B cell (primary cell): Measurements from ENCODE around the gene CACNA2D4. TPM values are rescaled to one million over a fixed set of nuclear protein-coding genes. Genes with fewer than 3 reads are reported as not detected.

Experiments
- ATAC-seq: fragments of 200-7000 bp; cut with Tn5 transposase; one replicate; pipeline ENCODE4 v1.10.0; 2021; ENCODE audit warnings: low read depth, mild to moderate bottlenecking, moderate number of reproducible peaks, moderate library complexity
- CTCF ChIA-PET: fragments of 350-600 bp; sonication (Branson Sonifier 250); formaldehyde crosslinking; loops from one replicate; lab custom pipeline; 2021; ENCODE audit warnings: antibody characterized with exemption, inconsistent platforms; lab: Charles Lee
- POLR2A ChIA-PET: fragments of 350-600 bp; sonication (Branson Sonifier 250); formaldehyde crosslinking; loops from one replicate; lab custom pipeline; 2021; ENCODE audit warnings: antibody characterized with exemption; lab: Charles Lee
- DNase-seq: peaks from one replicate; pipeline ENCODE4 v3.0.0; 2013
- H2AFZ ChIP-seq: 2 replicates; pipeline ENCODE4 v1.6.1; 2012; ENCODE audit warnings: mild to moderate bottlenecking, low read depth, low read length; ENCODE audit not compliant: insufficient read depth, poor library complexity, severe bottlenecking
- H3K27ac ChIP-seq, 2 donors: 1 replicate in 1 of 2; 2 replicates in 1 of 2; pipeline ENCODE4 v1.5.1; 2012 to 2013; ENCODE audit warnings: low read length in 2 of 2, mild to moderate bottlenecking in 2 of 2, moderate library complexity in 1 of 2
- H3K27me3 ChIP-seq, 4 experiments: fragments of 200-600 bp in 1 of 4; sonication (generic) in 1 of 4; replicated peaks in 1 of 4; 1 replicate in 2 of 4; 2 replicates in 2 of 4; pipeline versions ENCODE4 v1.6.1 to v1.7.0; 2013 to 2016; ENCODE audit warnings: low read length in 3 of 4, mild to moderate bottlenecking in 2 of 4, mixed read lengths in 1 of 4, moderate library complexity in 1 of 4; ENCODE audit not compliant: insufficient read depth in 4 of 4, control insufficient read depth in 3 of 4; ENCODE audit errors: control extremely low read depth in 1 of 4
- H3K36me3 ChIP-seq, 2 experiments: replicated peaks in 1 of 2; 1 replicate in 1 of 2; 2 replicates in 1 of 2; pipeline versions ENCODE4 v1.6.1 to v1.7.1; 2013; ENCODE audit warnings: low read length in 1 of 2; ENCODE audit not compliant: insufficient read depth in 2 of 2, control insufficient read depth in 1 of 2; ENCODE audit errors: control extremely low read depth in 1 of 2, extremely low read depth in 1 of 2
- H3K4me1 ChIP-seq, 2 donors: fragments of 200-600 bp in 1 of 2; sonication (generic) in 1 of 2; 1 replicate in 1 of 2; 2 replicates in 1 of 2; pipeline versions ENCODE4 v1.5.1 to v1.6.1; 2013 to 2017; ENCODE audit warnings: low read length in 2 of 2; ENCODE audit not compliant: control insufficient read depth in 2 of 2, insufficient read depth in 2 of 2
- H3K4me2 ChIP-seq: replicated peaks from 2 replicates; pipeline ENCODE3; 2012; ENCODE audit warnings: mild to moderate bottlenecking, low read depth, low read length; ENCODE audit not compliant: poor library complexity, severe bottlenecking
- H3K4me3 ChIP-seq, 5 experiments: fragments of 200-600 bp in 1 of 5; sonication (generic) in 1 of 5; 1 replicate in 3 of 5; 2 replicates in 2 of 5; pipeline versions ENCODE4 v1.5.1 to v1.7.0; 2011 to 2016; ENCODE audit warnings: low read length in 4 of 5, mild to moderate bottlenecking in 4 of 5, low read depth in 2 of 5, control low read depth in 1 of 5, moderate library complexity in 1 of 5; ENCODE audit not compliant: insufficient read depth in 1 of 5; ENCODE audit errors: control extremely low read depth in 1 of 5, extremely low read depth in 1 of 5
- H3K79me2 ChIP-seq: fragments of 200-600 bp; sonication (generic); one replicate; pipeline ENCODE4 v1.6.0; 2016; ENCODE audit warnings: low read length; ENCODE audit not compliant: control insufficient read depth, insufficient read depth
- H3K9ac ChIP-seq: fragments of 200-600 bp; sonication (generic); 2 replicates; pipeline ENCODE4 v1.6.1; 2017; ENCODE audit warnings: mild to moderate bottlenecking, low read length, moderate library complexity
- H3K9me3 ChIP-seq, 3 donors: one replicate each; pipeline versions ENCODE4 v1.6.1 to v1.7.1; 2013; ENCODE audit warnings: low read length in 2 of 3; ENCODE audit not compliant: control insufficient read depth in 2 of 3, insufficient read depth in 1 of 3; ENCODE audit errors: control extremely low read depth in 1 of 3
- H4K20me1 ChIP-seq: 2 replicates; pipeline ENCODE4 v1.6.0; 2012; ENCODE audit warnings: mild to moderate bottlenecking, low read length; ENCODE audit not compliant: insufficient read depth, control insufficient read depth, poor library complexity, severe bottlenecking
- H3K27ac Mint-ChIP-seq: one replicate; pipeline ENCODE4 v1.8.0; 2021; ENCODE audit warnings: mixed read lengths
- H3K27me3 Mint-ChIP-seq: one replicate; pipeline ENCODE4 v1.8.0; 2021; ENCODE audit warnings: mixed read lengths
- H3K4me1 Mint-ChIP-seq: one replicate; pipeline ENCODE4 v1.8.0; 2021; ENCODE audit warnings: mixed read lengths
- H3K4me3 Mint-ChIP-seq: one replicate; pipeline ENCODE4 v1.8.0; 2021; ENCODE audit warnings: mixed read lengths
- H3K9me3 Mint-ChIP-seq: one replicate; pipeline ENCODE4 v1.8.0; 2022; ENCODE audit warnings: mixed read lengths; ENCODE audit not compliant: insufficient read depth
- EZH2 ChIP-seq: IDR thresholded peaks from 2 replicates; pipeline ENCODE4 v1.6.1; 2012; ENCODE audit warnings: borderline replicate concordance, low read depth, mild to moderate bottlenecking, moderate library complexity, low read length; ENCODE audit not compliant: insufficient read depth, poor library complexity, severe bottlenecking
- WGBS: methylation state at CpG from one replicate; pipeline ENCODE4 v1.1.5; 2013; ENCODE audit warnings: missing lambda C conversion rate; ENCODE audit not compliant: insufficient coverage; 5-methylcytosine and 5-hydroxymethylcytosine counted together
- intact Hi-C: fragments of 100-400 bp; cut with micrococcal nuclease; formaldehyde crosslinking; loops from one replicate; pipeline ENCODE4 v1.10.0; 2022
- polyA plus RNA-seq: library from polyadenylated mRNA; depleted of rRNA; stranded (reverse); fragments of >200 nt; gene quantifications from 2 replicates; pipeline ENCODE4 v1.2.3, GENCODE V29; 2012
- total RNA-seq, 2 donors: library from RNA; stranded (reverse); fragments of 120-200 nt in 1 of 2; gene quantifications; 1 replicate in 1 of 2; 2 replicates in 1 of 2; pipeline versions ENCODE4 v1.2.3 to v1.2.4, GENCODE V29; 2013 to 2022
- TF ChIP-seq, protein P1 (sequence below): fragments of 200-600 bp; IDR thresholded peaks from one replicate; pipeline ENCODE4 v1.8.0; 2022; ENCODE audit warnings: antibody characterized with exemption, mild to moderate bottlenecking

Gene CACNA2D4
- total and polyA plus RNA-seq, 2 donors (not counting 1 experiment from before 2014, with no cell fraction given): 6.0 to 7.4 TPM

DNA sequence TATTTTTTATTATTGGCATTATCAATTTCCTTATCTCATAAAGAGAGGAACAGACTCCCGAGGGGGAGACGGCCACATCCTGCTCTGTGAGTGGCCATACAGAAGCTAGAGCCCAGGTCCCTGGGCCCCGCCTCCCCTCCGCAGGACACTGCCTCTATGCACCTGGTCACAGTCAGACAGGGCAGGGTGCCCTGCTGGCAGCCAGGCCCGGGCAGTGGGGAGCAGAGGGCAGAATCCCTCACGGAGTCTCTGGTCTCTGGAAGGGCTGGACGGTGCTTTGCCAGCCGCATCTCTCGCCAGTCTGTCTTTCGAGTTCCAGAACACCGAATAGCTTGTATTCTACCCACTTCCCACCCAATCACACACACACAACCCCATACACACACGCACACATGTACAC is 16.4 kb upstream of the CACNA2D4 start:
- no peak for DNase-seq
- ChIA-PET POLR2A (no interaction called here), CTCF (interaction anchor here (1.0 to 3.3 kb wide), 5 partner anchors 10 to 817 kb away, joined by 3 to 11 read pairs (median 6); no protein-coding TSS in a partner anchor)
- Histone ChIP-seq H3K27me3 (no peaks in the 10 kb centered on the region), H3K36me3 (peaks cover 0 to 11% of the 10 kb centered on the region in 2 experiments), H3K27ac (no peak overlapping the region), H3K4me1 (peaks cover 44% of the 10 kb centered on the region in 2 donors), H3K4me3 (no peak overlapping the region), H3K79me2 (no peaks in the 10 kb centered on the region), H2AFZ (no peak overlapping the region), H3K9me3 (no peaks in the 10 kb centered on the region), H4K20me1 (no peaks in the 10 kb centered on the region), H3K4me2 (no peak overlapping the region), H3K9ac (no peak overlapping the region)
- intact Hi-C loops: no loop called here
- Mint-ChIP-seq H3K27ac (no peak overlapping the region), H3K9me3 (no peaks in the 10 kb centered on the region), H3K4me1 (peaks cover 44% of the 10 kb centered on the region), H3K4me3 (no peak overlapping the region), H3K27me3 (no peaks in the 10 kb centered on the region)
- no peak for ATAC-seq
- TF ChIP-seq, protein P1, sequence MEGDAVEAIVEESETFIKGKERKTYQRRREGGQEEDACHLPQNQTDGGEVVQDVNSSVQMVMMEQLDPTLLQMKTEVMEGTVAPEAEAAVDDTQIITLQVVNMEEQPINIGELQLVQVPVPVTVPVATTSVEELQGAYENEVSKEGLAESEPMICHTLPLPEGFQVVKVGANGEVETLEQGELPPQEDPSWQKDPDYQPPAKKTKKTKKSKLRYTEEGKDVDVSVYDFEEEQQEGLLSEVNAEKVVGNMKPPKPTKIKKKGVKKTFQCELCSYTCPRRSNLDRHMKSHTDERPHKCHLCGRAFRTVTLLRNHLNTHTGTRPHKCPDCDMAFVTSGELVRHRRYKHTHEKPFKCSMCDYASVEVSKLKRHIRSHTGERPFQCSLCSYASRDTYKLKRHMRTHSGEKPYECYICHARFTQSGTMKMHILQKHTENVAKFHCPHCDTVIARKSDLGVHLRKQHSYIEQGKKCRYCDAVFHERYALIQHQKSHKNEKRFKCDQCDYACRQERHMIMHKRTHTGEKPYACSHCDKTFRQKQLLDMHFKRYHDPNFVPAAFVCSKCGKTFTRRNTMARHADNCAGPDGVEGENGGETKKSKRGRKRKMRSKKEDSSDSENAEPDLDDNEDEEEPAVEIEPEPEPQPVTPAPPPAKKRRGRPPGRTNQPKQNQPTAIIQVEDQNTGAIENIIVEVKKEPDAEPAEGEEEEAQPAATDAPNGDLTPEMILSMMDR: no peak
- TF ChIP-seq EZH2: no peak
- WGBS: 97% methylated on average over 12 of the region's 12 CpGs

DNA sequence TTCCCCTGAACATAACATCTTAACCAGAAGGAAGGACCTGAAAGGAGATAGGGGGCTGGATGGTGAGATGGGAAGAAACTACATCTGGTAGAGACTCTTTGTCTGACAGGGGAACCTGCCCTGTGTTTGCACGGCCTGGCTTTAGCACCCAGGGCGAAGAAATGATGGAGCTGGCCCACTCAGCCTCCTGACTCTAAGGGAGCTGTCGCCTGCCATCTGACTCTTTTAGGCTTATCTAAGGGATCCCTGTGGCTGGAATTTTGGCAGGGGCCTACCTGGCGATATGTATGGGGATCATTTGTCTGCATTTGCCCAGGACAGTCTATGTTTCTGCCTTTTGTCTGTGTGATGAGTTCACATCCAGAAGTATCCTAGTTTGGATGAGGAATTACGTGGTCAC is 15.6 kb upstream of the CACNA2D4 start:
- POLR2A ChIA-PET: interaction anchor here (1.3 kb wide), 1 partner anchor 135 kb away, joined by 3 read pairs; no protein-coding TSS in a partner anchor
- peak overlapping the region; percentile 6 for H3K27ac Mint-ChIP-seq
- H2AFZ ChIP-seq: no peak overlapping the region

More for the DNA sequence above, 15.6 kb upstream of the CACNA2D4 start:
- Histone ChIP-seq H3K9ac (no peak overlapping the region), H3K27me3 (no peaks in the 10 kb centered on the region), H3K4me1 (peaks cover 49% of the 10 kb centered on the region in 2 donors), H3K4me3 (no peak overlapping the region), H3K9me3 (no peaks in the 10 kb centered on the region), H3K79me2 (no peaks in the 10 kb centered on the region), H3K36me3 (peaks cover 0 to 11% of the 10 kb centered on the region in 2 experiments), H3K4me2 (peak overlapping the region; percentile 61), H4K20me1 (no peaks in the 10 kb centered on the region), H3K27ac (no peak overlapping the region)
- Mint-ChIP-seq H3K4me3 (no peak overlapping the region), H3K4me1 (peaks cover 49% of the 10 kb centered on the region), H3K27me3 (no peaks in the 10 kb centered on the region), H3K9me3 (no peaks in the 10 kb centered on the region)
- intact Hi-C loops: no loop called here
- CTCF ChIA-PET: interaction anchor here (1.3 to 3.3 kb wide), 4 partner anchors 9 to 143 kb away, joined by 6 to 11 read pairs (median 8); no protein-coding TSS in a partner anchor
- 82% methylated on average over 5 of the region's 5 CpGs for WGBS
- DNase-seq (no peak), ATAC-seq (no peak)
- TF ChIP-seq EZH2: no peak
- TF ChIP-seq, protein P1: no peak
